ENCODE data around the gene EBLN1. TPM values are rescaled to one million over a fixed set of nuclear protein-coding genes. Genes with fewer than 3 reads are reported as not detected.
A peak's percentile ranks its signal among the peaks of the same experiment; 100 is the strongest.

The EBLN1 gene
- polyA plus RNA-seq (ENCODE audit: insufficient read length in 4 of 4) = under 1 TPM in 1 of 4 donors, not detected in 3; 0.17 TPM

DNA sequence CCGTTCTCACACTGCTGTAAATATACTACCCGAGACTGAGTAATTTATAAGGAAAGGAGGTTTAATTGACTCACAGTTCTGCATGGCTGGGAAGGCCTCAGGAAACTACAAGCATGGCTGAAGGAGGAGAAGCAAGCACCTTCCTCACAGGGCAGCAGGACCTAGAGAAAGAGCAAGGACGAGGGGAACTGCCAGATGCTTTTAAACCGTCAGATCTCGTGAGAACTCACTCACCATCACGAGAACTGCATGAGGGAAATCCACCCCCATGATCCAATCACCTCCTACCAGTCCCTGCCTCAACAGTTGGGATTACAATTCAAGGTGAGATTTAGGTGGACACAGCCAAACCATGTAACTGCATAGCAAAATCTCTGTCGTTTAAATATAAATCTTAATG is at the start of gene EBLN1:
EBLN1 (minus strand) TSS at position 174 of the 400 bp plus-strand sequence. CDS start 8,032 bp downstream, outside the sequence.
- no peak for DNase-seq (ENCODE audit: low read depth in 4 of 4, low spot score in 2 of 4)

DNA sequence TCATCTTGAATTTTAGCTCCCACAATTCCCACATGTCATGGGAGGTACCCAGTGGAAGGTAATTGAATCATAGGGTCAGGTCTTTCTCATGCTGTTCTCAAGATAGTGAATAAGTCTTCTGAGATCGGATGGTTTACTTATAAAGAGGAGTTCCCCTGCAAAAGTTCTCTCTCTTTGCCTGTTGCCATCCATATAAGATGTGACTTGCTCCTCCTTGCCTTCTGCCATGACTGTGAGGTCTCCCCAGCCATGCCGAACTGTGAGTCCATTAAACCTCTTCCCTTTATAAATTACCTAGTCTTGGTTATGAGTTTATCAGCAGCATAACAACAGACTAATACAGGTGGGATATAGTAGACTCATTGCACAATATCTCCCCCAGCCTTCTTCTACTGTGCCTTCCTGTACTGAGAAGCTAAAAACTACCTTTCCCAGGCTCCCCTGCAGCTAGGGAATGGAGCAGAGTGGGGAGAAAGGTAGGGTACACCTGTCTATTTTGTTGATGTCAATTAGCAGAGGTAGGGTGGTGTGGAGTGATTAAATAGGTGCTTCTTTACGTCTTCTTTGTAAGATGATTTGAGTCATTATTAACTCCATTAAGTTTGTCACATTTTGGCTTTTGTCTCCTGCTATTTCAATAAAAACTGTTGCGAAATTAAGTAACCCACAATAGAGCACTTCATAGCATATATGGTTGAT is 48.2 kb upstream of the EBLN1 start:
- no peak for DNase-seq (ENCODE audit: low read depth in 4 of 4, low spot score in 2 of 4)

GRCh38 chr10:22263106-22263505 is 45.3 kb upstream of the EBLN1 start:
- no peak for DNase-seq (ENCODE audit: low read depth in 4 of 4, low spot score in 2 of 4)

GRCh38 chr10:22259280-22259679 is 41.5 kb upstream of the EBLN1 start:
- no peak for DNase-seq (ENCODE audit: low read depth in 4 of 4, low spot score in 2 of 4)

- DNase-seq (ENCODE audit: low read depth in 4 of 4, low spot score in 2 of 4) = no peak
Measured at GRCh38 chr10:22258471-22258870, 40.7 kb upstream of the EBLN1 start.

DNA sequence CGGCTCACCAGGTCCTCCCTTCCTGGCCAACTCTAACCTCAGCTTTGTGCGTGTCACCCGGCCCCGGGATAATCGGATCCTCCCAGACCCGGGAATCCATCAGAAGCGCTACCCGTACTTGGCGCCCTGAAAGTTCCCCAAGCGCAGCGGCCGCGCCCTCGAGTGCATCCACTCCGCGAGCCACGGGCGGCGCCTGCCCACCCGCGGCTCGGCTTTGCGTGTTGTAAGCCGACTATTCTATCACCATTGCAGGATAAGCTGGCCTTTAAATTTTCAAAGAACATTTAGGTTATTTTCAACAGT is 35.7 kb upstream of the EBLN1 start:
- no peak for DNase-seq (ENCODE audit: low read depth in 4 of 4, low spot score in 2 of 4)

DNA sequence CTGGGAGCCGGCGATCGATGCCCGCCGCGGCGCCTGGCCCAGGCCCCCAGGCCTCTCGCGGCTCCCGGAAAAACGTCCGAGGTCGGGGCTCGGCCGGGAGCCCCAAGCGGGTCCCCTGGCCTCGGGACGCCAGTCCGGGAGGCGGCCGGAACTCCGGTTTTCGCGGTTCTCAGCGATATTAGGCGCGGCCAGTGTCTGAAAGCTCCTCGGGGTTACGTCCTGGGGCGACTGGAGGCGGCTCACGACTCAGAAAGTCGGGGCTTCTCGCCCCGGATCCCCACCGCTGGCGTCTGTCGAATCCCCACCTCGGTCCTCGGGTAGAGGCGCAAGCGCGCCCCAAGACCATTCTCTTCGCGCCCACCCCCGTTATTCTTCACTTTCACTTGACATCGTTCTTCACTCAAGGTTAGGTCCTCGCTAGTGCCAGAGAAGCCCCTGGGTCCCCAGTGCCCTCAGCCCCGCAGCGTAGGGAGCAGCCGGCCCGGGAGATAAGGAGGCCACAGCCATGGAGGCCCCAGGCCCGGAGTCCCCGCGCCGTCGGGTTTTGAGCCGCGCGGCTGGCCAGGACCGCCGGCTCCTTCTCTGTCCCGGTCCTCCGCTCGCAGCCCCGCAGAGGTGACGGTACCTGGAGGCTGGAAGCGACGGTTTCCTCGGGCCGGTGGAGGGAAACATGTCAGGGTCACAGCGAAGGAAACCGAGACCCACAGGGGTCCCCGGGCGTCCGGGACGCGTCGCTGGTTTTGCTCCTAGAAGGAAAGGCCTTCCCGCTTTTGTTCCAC is 35.2 kb upstream of the EBLN1 start:
- DNase-seq (ENCODE audit: low read depth in 4 of 4, low spot score in 2 of 4) = peak in 3 of 4 donors; percentile 46 to 84 (median 50)

DNA sequence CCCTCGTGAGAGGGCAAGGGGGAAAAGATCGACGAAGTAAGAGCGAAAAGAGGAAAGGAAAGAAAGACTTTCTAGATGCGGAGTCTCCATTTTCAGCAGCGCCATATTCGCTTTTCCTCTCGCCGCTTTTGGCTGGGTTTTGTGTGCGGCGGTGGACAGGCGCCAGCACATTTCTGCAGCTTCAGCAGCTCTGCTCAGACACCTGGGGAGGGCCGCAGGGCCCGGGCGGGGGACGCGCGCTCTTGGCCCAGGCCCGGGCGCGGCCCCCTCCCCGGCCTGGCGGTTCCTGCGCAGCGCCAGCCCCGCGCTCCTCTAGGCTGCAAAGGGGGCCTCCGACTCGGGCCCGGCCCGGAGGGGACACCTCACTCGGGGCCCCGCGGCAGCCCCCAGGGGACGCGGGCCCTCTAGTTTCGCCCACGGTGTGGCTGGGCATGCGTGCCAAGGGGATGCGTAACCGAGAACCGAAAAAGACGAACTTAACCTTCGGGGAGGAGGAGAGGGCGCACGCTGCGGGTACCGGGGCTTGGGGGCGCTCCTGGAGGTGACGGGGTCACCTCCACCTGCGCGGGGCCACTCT is 34.5 kb upstream of the EBLN1 start:
- peak in 2 of 4 donors; percentile 43 to 58 for DNase-seq (ENCODE audit: low read depth in 4 of 4, low spot score in 2 of 4)

GRCh38 chr10:22251751-22252223 is 34.0 kb upstream of the EBLN1 start:
- peak; percentile 72 to 94 (median 75) for DNase-seq (ENCODE audit: low read depth in 4 of 4, low spot score in 2 of 4)

- DNase-seq (ENCODE audit: low read depth in 4 of 4, low spot score in 2 of 4) = peak in 2 of 4 donors; percentile 41 to 79
Measured at GRCh38 chr10:22250897-22251660, 33.3 kb upstream of the EBLN1 start.

DNA sequence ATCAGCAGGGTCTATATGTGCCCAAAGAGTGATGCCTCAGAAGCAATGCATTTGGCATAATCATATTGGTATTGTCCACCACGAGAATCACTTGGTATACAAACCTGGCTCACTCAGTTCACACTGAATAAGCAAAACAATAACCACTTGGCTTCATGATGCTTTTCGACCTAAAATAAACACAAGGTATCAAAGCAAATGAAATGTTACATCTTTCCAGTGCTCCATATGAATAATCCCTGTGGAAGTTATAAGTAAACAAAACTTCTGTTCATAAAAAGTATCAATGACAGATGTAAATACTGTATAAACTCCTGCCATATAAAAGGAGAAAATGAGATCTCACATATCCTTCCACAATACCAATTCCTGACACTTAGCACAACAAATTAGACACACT is 29.8 kb upstream of the EBLN1 start:
- no peak for DNase-seq (ENCODE audit: low read depth in 4 of 4, low spot score in 2 of 4)

DNA sequence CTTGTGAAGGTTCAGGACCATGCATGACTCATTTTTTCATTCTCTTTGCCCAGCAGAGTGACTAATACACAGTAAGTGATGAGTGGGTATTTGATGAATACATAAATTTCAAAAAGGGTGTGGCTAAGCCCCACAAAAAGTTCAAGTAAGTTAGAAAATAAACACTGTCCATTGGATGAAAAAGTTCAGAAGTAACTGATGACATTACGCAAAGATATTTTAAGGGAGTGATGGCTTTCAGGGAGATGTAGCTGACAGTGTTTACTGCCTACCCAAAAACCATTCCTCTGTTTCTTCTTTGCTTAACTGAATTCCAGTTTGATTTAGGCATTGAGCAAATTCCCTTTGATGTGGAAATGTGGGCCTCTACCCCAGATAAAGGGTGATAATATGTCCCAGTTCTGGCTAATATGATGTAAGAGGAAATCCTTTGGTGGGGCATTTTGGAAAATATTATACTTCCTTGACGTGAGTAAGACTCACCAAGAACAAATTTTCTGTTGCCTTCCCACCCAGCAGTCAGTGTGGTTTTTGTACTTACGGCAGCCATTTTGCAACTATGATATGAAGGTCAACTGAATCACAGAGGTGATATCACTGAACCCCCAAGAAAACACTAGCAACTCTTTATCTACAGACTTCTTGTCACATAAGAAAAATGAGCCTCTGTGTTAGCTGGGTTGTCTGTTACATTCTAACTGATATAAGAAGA is 29.0 kb upstream of the EBLN1 start:
- no peak for DNase-seq (ENCODE audit: low read depth in 4 of 4, low spot score in 2 of 4)

DNA sequence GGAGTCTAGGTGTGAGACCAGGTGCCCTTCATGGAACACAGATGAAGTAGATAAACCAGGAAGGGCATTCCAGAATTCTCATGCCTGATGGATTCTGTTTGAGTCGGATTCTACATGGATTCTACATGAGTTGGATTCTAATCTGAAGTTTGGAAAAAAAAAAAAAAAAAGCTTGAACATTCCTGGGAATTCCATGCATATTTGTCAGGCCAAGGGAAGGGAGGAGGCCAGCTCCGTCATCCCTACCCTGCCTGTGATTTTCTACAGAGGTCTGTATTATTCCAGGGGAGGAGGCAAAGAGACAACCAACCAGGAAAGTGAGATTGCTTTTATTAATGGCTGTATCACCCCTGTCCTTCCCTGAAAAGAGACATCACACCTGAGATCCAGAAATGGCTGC is 27.8 kb upstream of the EBLN1 start:
- no peak for DNase-seq (ENCODE audit: low read depth in 4 of 4, low spot score in 2 of 4)

- no peak for DNase-seq (ENCODE audit: low read depth in 4 of 4, low spot score in 2 of 4)
Measured at GRCh38 chr10:22244855-22245254, 27.0 kb upstream of the EBLN1 start.

DNA sequence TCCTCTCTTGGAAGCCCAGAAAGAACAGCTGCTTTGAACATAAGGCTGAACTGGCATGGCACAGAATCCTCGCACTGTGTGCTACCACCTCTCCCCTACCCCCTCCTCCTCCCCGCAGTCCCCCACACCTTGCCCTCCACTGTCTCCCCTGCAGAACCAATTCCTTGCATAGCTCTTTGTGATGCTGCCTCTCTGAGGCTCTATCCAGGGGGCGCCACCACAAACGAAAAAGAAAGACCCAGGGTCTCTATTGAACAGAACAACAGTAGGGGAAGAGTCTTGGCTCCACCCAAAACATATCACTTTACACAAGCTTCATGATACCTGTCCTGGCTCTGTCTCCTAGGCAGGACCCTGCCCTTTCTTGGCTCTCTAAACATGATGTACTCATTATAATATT is 26.2 kb upstream of the EBLN1 start:
- DNase-seq (ENCODE audit: low read depth in 4 of 4, low spot score in 2 of 4) = no peak

DNA sequence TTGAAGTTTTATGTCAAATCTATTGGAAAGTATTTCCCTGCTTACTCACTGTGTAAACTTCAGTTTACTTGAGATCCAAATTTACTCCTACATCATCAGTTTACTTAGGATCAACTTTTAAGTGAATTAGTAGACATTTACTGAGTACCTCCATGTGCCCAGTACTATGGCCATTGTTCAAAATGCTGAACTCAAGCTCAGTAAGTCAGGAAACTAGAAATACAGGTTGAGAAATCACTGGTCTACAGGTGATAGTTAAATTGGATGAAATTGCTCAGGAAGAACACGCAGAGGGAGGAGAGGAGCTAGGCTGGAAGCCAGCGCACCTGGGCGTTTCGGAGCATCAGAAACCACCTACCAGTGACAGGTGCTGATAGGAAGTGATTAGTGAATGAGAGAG is 25.5 kb upstream of the EBLN1 start:
- DNase-seq (ENCODE audit: low read depth in 4 of 4, low spot score in 2 of 4) = no peak

- DNase-seq (ENCODE audit: low read depth in 4 of 4, low spot score in 2 of 4) = no peak
Measured at GRCh38 chr10:22231260-22231659, 13.4 kb upstream of the EBLN1 start.

- peak; percentile 62 to 92 (median 80) for DNase-seq (ENCODE audit: low read depth in 4 of 4, low spot score in 2 of 4)
Measured at GRCh38 chr10:22230158-22230833, 12.5 kb upstream of the EBLN1 start.

DNA sequence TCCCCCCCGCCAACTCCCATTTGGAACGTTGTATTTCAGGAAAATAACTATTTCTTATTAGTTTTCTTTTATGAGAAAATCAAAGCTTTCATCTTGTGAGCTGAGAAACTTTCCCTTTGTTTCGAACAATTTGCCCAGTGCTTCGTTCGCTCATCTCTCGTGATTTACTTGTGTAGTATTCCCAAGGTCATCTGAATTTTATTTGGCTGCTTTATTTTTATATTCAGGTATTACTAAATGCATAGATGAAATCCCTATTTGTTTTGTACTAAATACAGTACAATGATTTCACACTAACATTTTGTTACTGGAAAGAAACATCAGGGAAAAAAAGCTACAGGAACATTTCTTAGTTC is 12.0 kb upstream of the EBLN1 start:
- peak in 1 of 4 donors; percentile 39 for DNase-seq (ENCODE audit: low read depth in 4 of 4, low spot score in 2 of 4)
